WERI-Rb-1 (cell line): ENCODE measurements around the gene FAM50A.

ENCODE experiments used
- DNase-seq: peaks from one replicate; pipeline ENCODE4 v3.0.0-alpha.2; 2020
- H3K27ac ChIP-seq: fragments of 250-450 bp; sonication (Bioruptor Pico); 2 replicates; pipeline ENCODE4 v1.5.1; 2020; ENCODE audit warnings: mild to moderate bottlenecking, moderate library complexity
- H3K27me3 ChIP-seq: fragments of 250-450 bp; sonication (Bioruptor Pico); 2 replicates; pipeline ENCODE4 v1.5.1; 2021; ENCODE audit warnings: mild to moderate bottlenecking, low read depth, moderate library complexity; ENCODE audit not compliant: insufficient read depth, severe bottlenecking
- H3K36me3 ChIP-seq: fragments of 250-450 bp; sonication (Bioruptor Pico); 2 replicates; pipeline ENCODE4 v1.5.1; 2020; ENCODE audit warnings: mild to moderate bottlenecking, moderate library complexity
- H3K4me3 ChIP-seq: 2 replicates; pipeline ENCODE4 v1.5.1; 2011; ENCODE audit warnings: low read depth, mild to moderate bottlenecking, control low read depth, low read length
- H3K9me3 ChIP-seq: fragments of 250-450 bp; sonication (Bioruptor Pico); 2 replicates; pipeline ENCODE4 v1.5.1; 2021; ENCODE audit warnings: mild to moderate bottlenecking, moderate library complexity; ENCODE audit not compliant: severe bottlenecking
- CTCF ChIP-seq: IDR thresholded peaks from 2 replicates; pipeline ENCODE4 v1.5.1; 2011; ENCODE audit warnings: low read depth, mild to moderate bottlenecking, control low read depth, inconsistent platforms, low read length

FAM50A gene

DNA sequence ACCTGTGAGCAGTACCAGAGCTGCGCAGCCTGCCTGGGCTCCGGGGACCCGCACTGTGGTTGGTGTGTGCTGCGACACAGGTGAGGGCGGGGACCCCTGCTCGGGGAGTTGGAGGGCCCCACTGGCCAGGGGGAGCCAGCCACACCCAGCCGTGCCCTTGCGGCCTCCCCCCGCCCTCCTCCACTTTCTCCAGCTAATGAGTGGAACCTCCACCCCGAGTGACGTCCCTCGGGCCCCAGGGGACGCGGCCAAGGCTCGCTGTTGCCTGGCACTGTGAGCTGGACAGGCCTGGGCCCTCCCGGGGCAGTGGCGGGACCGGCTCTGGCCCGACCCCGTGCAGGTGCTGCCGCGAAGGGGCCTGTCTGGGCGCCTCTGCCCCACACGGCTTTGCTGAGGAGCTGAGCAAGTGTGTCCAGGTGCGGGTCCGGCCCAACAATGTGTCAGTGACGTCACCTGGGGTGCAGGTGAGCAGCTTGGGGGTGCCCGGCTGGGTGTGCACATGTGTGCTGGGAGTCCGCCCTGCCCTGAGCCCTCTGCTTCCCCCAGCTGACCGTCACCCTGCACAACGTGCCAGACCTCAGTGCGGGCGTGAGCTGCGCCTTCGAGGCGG is 19.8 kb downstream of the FAM50A start:
- Histone ChIP-seq H3K4me3 (no peak overlapping the region), H3K36me3 (peaks cover 78% of the 10 kb centered on the region), H3K27ac (no peak overlapping the region), H3K9me3 (no peaks in the 10 kb centered on the region), H3K27me3 (peaks cover 40% of the 10 kb centered on the region)
- no peak for TF ChIP-seq CTCF
- DNase-seq, result no peak

- H3K9me3 ChIP-seq, result no peaks in the 10 kb centered on the region
- DNase-seq, result no peak
- H3K27ac ChIP-seq, result no peak overlapping the region
- H3K4me3 ChIP-seq, result no peak overlapping the region
- peaks cover 89% of the 10 kb centered on the region for H3K36me3 ChIP-seq
- TF ChIP-seq CTCF, result no peak
- peaks cover 43% of the 10 kb centered on the region for H3K27me3 ChIP-seq
These were observed 20.9 kb downstream of the FAM50A start for GRCh38 chrX:154464806-154465365.

DNA sequence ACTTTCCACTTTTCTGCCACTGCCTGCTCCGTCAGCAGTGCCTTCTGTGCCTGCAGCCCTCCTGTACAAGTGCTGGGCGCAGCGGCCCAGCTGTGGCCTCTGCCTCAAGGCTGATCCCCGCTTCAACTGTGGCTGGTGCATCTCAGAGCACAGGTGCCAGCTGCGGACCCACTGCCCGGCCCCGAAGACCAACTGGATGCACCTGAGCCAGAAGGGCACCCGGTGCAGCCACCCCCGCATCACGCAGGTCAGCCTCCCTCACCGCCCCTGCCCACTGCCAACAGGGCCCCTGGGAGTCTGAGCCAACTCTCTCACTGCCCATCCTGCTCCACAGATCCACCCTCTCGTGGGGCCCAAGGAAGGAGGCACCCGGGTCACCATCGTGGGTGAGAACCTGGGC is 21.7 kb downstream of the FAM50A start:
- H3K36me3 ChIP-seq, result peaks cover 93% of the 10 kb centered on the region
- DNase-seq, result no peak

GRCh38 chrX:154466036-154466435 is 22.1 kb downstream of the FAM50A start:
- DNase-seq, result no peak
- Histone ChIP-seq H3K4me3 (no peak overlapping the region), H3K9me3 (no peaks in the 10 kb centered on the region), H3K27me3 (peaks cover 41% of the 10 kb centered on the region), H3K36me3 (peaks cover 93% of the 10 kb centered on the region), H3K27ac (no peak overlapping the region)
- no peak for TF ChIP-seq CTCF

More for the DNA sequence above, 21.7 kb downstream of the FAM50A start:
- Histone ChIP-seq H3K9me3 (no peaks in the 10 kb centered on the region), H3K4me3 (no peak overlapping the region), H3K27me3 (peaks cover 44% of the 10 kb centered on the region), H3K27ac (no peak overlapping the region)
- TF ChIP-seq CTCF, result no peak

- Histone ChIP-seq H3K27ac (no peak overlapping the region), H3K4me3 (no peak overlapping the region), H3K27me3 (peaks cover 38% of the 10 kb centered on the region), H3K36me3 (peaks cover 93% of the 10 kb centered on the region), H3K9me3 (no peaks in the 10 kb centered on the region)
- DNase-seq, result no peak
- no peak for TF ChIP-seq CTCF
These were observed 23.0 kb downstream of the FAM50A start for GRCh38 chrX:154466907-154467306.

GRCh38 chrX:154467556-154467955 is 23.6 kb downstream of the FAM50A start:
- H3K4me3 ChIP-seq, result no peak overlapping the region
- H3K36me3 ChIP-seq, result peaks cover 87% of the 10 kb centered on the region
- DNase-seq, result no peak
- H3K27me3 ChIP-seq, result peaks cover 38% of the 10 kb centered on the region
- no peaks in the 10 kb centered on the region for H3K9me3 ChIP-seq
- no peak for TF ChIP-seq CTCF
- no peak overlapping the region for H3K27ac ChIP-seq
